Testis (tissue), 3 donors: ENCODE data around the gene KLHL29. TPM values are rescaled to one million over a fixed set of nuclear protein-coding genes. Genes with fewer than 3 reads are reported as not detected.

ENCODE experiments used
- DNase-seq: peaks from one replicate; pipeline ENCODE4 v3.0.0-alpha.2; 2019
- H3K27ac ChIP-seq, 2 donors: fragments of 200-600 bp; sonication (generic); one replicate each; pipeline ENCODE4 v1.5.1; 2019
- H3K27me3 ChIP-seq: fragments of 200-600 bp; sonication (generic); one replicate; pipeline ENCODE4 v1.5.1; 2019
- H3K36me3 ChIP-seq: fragments of 200-600 bp; sonication (generic); one replicate; pipeline ENCODE4 v1.5.1; 2017; ENCODE audit warnings: low read depth; ENCODE audit errors: missing control alignments
- H3K4me1 ChIP-seq: fragments of 200-600 bp; sonication (generic); one replicate; pipeline ENCODE4 v1.5.1; 2019
- H3K4me3 ChIP-seq, 2 donors: fragments of 200-600 bp; sonication (generic); one replicate each; pipeline ENCODE4 v1.5.1; 2017 to 2019
- H3K9me3 ChIP-seq: fragments of 200-600 bp; sonication (generic); one replicate; pipeline ENCODE4 v1.5.1; 2017
- POLR2A ChIP-seq: fragments of 450-650 bp; IDR thresholded peaks from one replicate; pipeline ENCODE4 v1.6.1; 2017; ENCODE audit warnings: antibody characterized with exemption, mild to moderate bottlenecking, moderate library complexity
- WGBS, 2 donors: methylation state at CpG; one replicate each; pipeline ENCODE4 v1.1.5; 2018; 5-methylcytosine and 5-hydroxymethylcytosine counted together
- intact Hi-C: fragments of 100-400 bp; cut with DNase I; formaldehyde crosslinking; loops from one replicate; pipeline ENCODE4 v1.15.1; 2023; ENCODE audit warnings: low total_unique reads
- polyA plus RNA-seq: library from polyadenylated mRNA; stranded (reverse); fragments of 350-450 nt; fragmentation: Illumina TruSeq; extraction: RNeasy Lipid Tissue Mini Kit (QIAGEN cat#74804); gene quantifications from one replicate; pipeline ENCODE4 v1.2.3, GENCODE V29; 2014; ENCODE audit warnings: low read depth, low replicate concordance; ENCODE audit not compliant: insufficient read depth
- total RNA-seq, 2 donors: library from RNA; depleted of rRNA; stranded (reverse); fragments of >200 nt; gene quantifications; one replicate each; pipeline ENCODE4 v1.2.3, GENCODE V29; 2016
- TF ChIP-seq, protein P1 (sequence below), 3 experiments: fragments of 450-650 bp in 2 of 3; fragments of 200-600 bp in 1 of 3; sonication (generic) in 1 of 3; IDR thresholded peaks; one replicate each; pipeline ENCODE4 v1.5.1; 2016 to 2019; ENCODE audit warnings: antibody characterized with exemption in 3 of 3, mild to moderate bottlenecking in 2 of 3, moderate library complexity in 1 of 3

Gene KLHL29
- total and polyA plus RNA-seq, 3 donors from 2014 or later, result 3.3 to 10.9 (median 7.9) TPM

DNA sequence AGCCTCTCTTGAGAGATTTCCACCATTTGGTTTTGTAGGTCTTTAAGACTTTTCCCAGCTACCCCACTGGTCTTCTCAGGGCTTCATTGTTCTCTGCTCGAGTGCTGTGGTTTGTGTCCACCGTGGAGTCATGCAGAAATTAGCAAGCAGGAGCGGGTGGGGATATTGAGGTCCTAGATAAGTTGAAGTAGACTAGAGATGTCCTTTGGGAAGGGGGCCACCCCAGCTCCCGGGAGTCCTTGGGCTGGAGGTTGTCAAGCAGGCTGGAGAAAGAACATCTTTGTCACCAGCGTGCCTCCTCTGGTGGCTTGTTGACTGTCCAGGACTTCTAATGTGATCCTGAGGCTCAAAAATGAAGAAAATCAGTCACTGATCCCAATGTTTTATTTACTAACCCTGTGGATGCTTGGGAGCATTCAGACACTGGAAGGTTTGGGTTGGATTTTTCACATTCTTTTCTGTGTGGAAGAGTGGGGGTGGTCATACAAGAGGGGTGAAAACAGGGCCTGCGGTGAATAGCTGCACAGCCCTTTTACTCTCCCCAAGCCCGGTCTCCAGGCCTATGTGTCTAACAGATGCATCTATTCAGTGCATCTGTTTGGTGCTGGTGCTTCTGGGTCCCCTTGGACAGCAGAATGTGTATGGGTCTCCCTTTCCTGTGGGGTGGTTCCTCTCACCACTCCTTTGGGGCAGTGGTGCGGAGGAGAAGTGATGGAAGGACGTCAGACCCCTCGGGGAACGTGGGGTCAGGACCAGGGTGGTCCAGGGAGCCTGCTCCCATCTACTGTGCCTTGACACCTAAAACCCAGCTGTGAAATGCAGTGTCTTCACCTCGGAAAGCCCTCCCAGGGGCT, 208.1 kb downstream of the KLHL29 start:
- TF ChIP-seq, protein P1, sequence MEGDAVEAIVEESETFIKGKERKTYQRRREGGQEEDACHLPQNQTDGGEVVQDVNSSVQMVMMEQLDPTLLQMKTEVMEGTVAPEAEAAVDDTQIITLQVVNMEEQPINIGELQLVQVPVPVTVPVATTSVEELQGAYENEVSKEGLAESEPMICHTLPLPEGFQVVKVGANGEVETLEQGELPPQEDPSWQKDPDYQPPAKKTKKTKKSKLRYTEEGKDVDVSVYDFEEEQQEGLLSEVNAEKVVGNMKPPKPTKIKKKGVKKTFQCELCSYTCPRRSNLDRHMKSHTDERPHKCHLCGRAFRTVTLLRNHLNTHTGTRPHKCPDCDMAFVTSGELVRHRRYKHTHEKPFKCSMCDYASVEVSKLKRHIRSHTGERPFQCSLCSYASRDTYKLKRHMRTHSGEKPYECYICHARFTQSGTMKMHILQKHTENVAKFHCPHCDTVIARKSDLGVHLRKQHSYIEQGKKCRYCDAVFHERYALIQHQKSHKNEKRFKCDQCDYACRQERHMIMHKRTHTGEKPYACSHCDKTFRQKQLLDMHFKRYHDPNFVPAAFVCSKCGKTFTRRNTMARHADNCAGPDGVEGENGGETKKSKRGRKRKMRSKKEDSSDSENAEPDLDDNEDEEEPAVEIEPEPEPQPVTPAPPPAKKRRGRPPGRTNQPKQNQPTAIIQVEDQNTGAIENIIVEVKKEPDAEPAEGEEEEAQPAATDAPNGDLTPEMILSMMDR (IDR thresholded peaks at IDR 0.05), result no peak
- no peak for TF ChIP-seq POLR2A
- no peaks in the 10 kb centered on the region for H3K9me3 ChIP-seq
- intact Hi-C loops, result no loop called here
- no peaks in the 10 kb centered on the region for H3K27me3 ChIP-seq
- no peaks in the 10 kb centered on the region for H3K36me3 ChIP-seq
- peak overlapping the region in 1 of 2 donors; percentile 12 for H3K27ac ChIP-seq
- H3K4me3 ChIP-seq, result no peak overlapping the region
- H3K4me1 ChIP-seq, result peaks cover 15% of the 10 kb centered on the region
- DNase-seq, result no peak
- 87 to 90% methylated on average over 12 of the region's 12 CpGs for WGBS, 2 donors

DNA sequence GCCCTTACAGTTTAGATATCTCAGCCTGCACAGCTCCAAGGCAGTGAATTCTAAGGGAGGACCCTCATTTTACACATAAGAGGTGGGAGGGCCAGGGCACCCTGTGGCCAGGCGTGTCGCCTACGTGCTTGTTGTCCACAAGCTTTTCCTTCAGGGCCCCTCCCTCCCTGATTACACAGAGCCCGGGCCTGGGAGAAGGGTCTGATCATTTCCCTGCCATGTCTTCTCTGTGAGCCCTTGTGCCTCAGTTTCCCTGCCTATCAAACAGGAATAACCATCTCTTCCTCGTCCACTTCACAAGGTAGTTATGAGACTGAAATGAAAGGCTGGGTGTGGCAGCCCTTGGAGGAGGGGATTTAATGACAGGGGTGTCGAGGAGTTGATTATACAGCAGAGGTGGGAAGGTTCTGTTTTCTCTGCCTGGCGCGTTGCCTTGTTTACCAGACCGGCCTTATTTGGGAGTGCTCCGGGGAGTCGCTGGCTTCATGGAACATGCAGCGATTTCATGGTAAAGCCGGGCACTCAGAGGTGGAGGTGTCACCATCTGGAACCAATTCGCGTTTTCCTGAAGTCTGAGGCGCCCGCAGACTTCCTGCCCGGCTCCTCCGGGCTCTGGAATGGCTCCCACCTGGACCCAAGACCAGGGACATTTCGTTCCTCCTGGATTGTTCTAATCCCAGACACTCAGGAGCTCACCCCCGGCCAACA, 208.9 kb downstream of the KLHL29 start:
- peak overlapping the region in 1 of 2 donors; percentile 12 for H3K27ac ChIP-seq
- H3K4me1 ChIP-seq, result peaks cover 15% of the 10 kb centered on the region
- 66 to 75% methylated on average over 11 to 20 of the region's 21 CpGs for WGBS, 2 donors
- TF ChIP-seq POLR2A, result no peak
- TF ChIP-seq, protein P1 (IDR thresholded peaks at IDR 0.05), result no peak
- H3K27me3 ChIP-seq, result no peaks in the 10 kb centered on the region
- no peaks in the 10 kb centered on the region for H3K9me3 ChIP-seq
- intact Hi-C loops, result no loop called here
- peak; percentile 33 for DNase-seq
- no peaks in the 10 kb centered on the region for H3K36me3 ChIP-seq
- no peak overlapping the region for H3K4me3 ChIP-seq

DNA sequence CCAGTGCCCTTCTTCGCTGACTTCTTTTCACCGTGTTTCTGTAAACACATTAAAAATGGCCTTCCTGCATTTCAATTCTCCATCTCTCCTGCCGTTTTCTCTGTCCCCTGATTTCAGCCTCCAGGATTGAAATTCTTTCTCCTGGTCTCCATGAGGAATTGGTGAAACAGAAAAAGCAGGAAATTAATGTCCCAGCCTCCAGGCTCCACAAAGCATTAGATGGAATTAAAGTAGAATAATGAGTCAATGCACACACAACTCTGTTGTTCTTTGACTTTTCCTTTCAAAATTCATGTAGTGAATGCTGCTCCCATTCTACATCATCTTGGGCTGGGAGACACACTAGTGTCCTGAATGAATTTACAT, 209.5 kb downstream of the KLHL29 start:
- no peaks in the 10 kb centered on the region for H3K9me3 ChIP-seq
- intact Hi-C loops, result no loop called here
- WGBS, 2 donors, result 47 to 78% methylated on average over 3 of the region's 3 CpGs
- no peak overlapping the region for H3K4me3 ChIP-seq
- H3K36me3 ChIP-seq, result no peaks in the 10 kb centered on the region
- H3K27me3 ChIP-seq, result no peaks in the 10 kb centered on the region
- H3K27ac ChIP-seq, result peak overlapping the region in 1 of 2 donors; percentile 60
- peaks cover 15% of the 10 kb centered on the region for H3K4me1 ChIP-seq
- no peak for TF ChIP-seq POLR2A
- TF ChIP-seq, protein P1 (IDR thresholded peaks at IDR 0.05), result no peak
- DNase-seq, result no peak

DNA sequence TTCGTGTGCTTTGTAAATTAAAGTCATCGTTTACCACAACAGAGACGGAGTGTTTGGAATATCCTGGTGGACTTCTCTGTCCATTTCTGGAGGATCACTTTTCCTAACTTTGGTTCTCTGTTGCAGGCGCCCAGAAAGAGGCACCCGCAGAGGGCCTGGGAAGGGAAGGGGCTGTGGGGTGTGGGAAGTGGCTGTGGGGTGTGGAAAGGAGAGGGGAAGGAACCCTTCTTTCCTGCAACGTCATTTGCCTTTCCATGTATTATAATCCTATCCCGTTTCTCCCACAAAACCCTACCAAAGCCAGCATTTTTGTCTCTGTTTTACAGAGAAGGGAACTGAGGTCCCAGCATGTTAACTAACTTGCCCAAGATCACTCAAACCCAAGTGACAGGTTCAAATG, 210.0 kb downstream of the KLHL29 start:
- TF ChIP-seq, protein P1 (IDR thresholded peaks at IDR 0.05), result no peak
- TF ChIP-seq POLR2A, result no peak
- no peak overlapping the region for H3K4me3 ChIP-seq
- WGBS, 2 donors, result 90% methylated on average over 7 of the region's 7 CpGs
- no peaks in the 10 kb centered on the region for H3K9me3 ChIP-seq
- intact Hi-C loops, result no loop called here
- no peak for DNase-seq
- no peaks in the 10 kb centered on the region for H3K36me3 ChIP-seq
- H3K4me1 ChIP-seq, result peaks cover 15% of the 10 kb centered on the region
- H3K27me3 ChIP-seq, result no peaks in the 10 kb centered on the region
- H3K27ac ChIP-seq, result no peak overlapping the region
